ENCODE data around the gene PIP4K2A.

GRCh38 chr10:22579826-22580225, 134.6 kb downstream of the PIP4K2A start:
- TF ChIP-seq, protein P1, sequence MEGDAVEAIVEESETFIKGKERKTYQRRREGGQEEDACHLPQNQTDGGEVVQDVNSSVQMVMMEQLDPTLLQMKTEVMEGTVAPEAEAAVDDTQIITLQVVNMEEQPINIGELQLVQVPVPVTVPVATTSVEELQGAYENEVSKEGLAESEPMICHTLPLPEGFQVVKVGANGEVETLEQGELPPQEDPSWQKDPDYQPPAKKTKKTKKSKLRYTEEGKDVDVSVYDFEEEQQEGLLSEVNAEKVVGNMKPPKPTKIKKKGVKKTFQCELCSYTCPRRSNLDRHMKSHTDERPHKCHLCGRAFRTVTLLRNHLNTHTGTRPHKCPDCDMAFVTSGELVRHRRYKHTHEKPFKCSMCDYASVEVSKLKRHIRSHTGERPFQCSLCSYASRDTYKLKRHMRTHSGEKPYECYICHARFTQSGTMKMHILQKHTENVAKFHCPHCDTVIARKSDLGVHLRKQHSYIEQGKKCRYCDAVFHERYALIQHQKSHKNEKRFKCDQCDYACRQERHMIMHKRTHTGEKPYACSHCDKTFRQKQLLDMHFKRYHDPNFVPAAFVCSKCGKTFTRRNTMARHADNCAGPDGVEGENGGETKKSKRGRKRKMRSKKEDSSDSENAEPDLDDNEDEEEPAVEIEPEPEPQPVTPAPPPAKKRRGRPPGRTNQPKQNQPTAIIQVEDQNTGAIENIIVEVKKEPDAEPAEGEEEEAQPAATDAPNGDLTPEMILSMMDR (IDR thresholded peaks at IDR 0.05), result no peak
- no peak for TF ChIP-seq EP300 (IDR thresholded peaks at IDR 0.05)
- no peak for TF ChIP-seq POLR2A (IDR thresholded peaks at IDR 0.05)
